ENCODE measurements around the gene ITPKB.

- TF ChIP-seq, protein P1, sequence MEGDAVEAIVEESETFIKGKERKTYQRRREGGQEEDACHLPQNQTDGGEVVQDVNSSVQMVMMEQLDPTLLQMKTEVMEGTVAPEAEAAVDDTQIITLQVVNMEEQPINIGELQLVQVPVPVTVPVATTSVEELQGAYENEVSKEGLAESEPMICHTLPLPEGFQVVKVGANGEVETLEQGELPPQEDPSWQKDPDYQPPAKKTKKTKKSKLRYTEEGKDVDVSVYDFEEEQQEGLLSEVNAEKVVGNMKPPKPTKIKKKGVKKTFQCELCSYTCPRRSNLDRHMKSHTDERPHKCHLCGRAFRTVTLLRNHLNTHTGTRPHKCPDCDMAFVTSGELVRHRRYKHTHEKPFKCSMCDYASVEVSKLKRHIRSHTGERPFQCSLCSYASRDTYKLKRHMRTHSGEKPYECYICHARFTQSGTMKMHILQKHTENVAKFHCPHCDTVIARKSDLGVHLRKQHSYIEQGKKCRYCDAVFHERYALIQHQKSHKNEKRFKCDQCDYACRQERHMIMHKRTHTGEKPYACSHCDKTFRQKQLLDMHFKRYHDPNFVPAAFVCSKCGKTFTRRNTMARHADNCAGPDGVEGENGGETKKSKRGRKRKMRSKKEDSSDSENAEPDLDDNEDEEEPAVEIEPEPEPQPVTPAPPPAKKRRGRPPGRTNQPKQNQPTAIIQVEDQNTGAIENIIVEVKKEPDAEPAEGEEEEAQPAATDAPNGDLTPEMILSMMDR (IDR thresholded peaks at IDR 0.05), result no peak
- TF ChIP-seq EZH2phosphoT487 (IDR thresholded peaks at IDR 0.05), result no peak
Observed at GRCh38 chr1:226625326-226625725, 113.8 kb downstream of the ITPKB start.
